Hepatocyte (in vitro differentiated cells): ENCODE data around the gene FLRT2. TPM values are rescaled to one million over a fixed set of nuclear protein-coding genes. Genes with fewer than 3 reads are reported as not detected.

Experiments used
- DNase-seq: peaks from one replicate; pipeline ENCODE4 v3.0.0-alpha.2; 2016; ENCODE audit warnings: low spot score
- H2AFZ ChIP-seq: fragments of 200-600 bp; sonication (generic); 2 replicates; pipeline ENCODE4 v1.6.0; 2016; ENCODE audit warnings: antibody characterized with exemption, mild to moderate bottlenecking
- H3K27ac ChIP-seq: fragments of 200-600 bp; sonication (generic); 2 replicates; pipeline ENCODE4 v1.5.1; 2016; ENCODE audit warnings: mild to moderate bottlenecking
- H3K27me3 ChIP-seq: fragments of 200-600 bp; sonication (generic); 2 replicates; pipeline ENCODE4 v1.6.1; 2016
- H3K36me3 ChIP-seq: fragments of 200-600 bp; sonication (generic); replicated peaks from 2 replicates; pipeline ENCODE4 v1.5.1; 2016; ENCODE audit warnings: low read depth; ENCODE audit not compliant: insufficient read depth
- H3K4me1 ChIP-seq: fragments of 200-600 bp; sonication (generic); 2 replicates; pipeline ENCODE4 v1.5.1; 2016; ENCODE audit warnings: mild to moderate bottlenecking, moderate library complexity; ENCODE audit not compliant: insufficient read depth
- H3K4me2 ChIP-seq: fragments of 200-600 bp; sonication (generic); 2 replicates; pipeline ENCODE4 v1.6.0; 2016
- H3K4me3 ChIP-seq: fragments of 200-600 bp; sonication (generic); 2 replicates; pipeline ENCODE4 v1.5.1; 2016; ENCODE audit warnings: mild to moderate bottlenecking
- H3K79me2 ChIP-seq: fragments of 200-600 bp; sonication (generic); 2 replicates; pipeline ENCODE4 v1.6.0; 2017; ENCODE audit warnings: mild to moderate bottlenecking
- H3K9me2 ChIP-seq: fragments of 200-600 bp; sonication (generic); replicated peaks from 2 replicates; pipeline ENCODE4 v1.6.0; 2017; ENCODE audit warnings: mild to moderate bottlenecking; ENCODE audit not compliant: insufficient read depth
- H3K9me3 ChIP-seq: fragments of 200-600 bp; sonication (generic); 2 replicates; pipeline ENCODE4 v1.5.1; 2016; ENCODE audit warnings: low read depth, mild to moderate bottlenecking
- H4K20me1 ChIP-seq: fragments of 200-600 bp; sonication (generic); 2 replicates; pipeline ENCODE4 v1.6.0; 2016; ENCODE audit warnings: mild to moderate bottlenecking; ENCODE audit not compliant: insufficient read depth, poor library complexity, severe bottlenecking
- CTCF ChIP-seq: fragments of 200-600 bp; sonication (generic); IDR thresholded peaks from 2 replicates; pipeline ENCODE4 v1.5.1; 2016; ENCODE audit warnings: antibody characterized with exemption, mild to moderate bottlenecking; ENCODE audit not compliant: poor library complexity
- EZH2 ChIP-seq: fragments of 200-600 bp; sonication (generic); IDR thresholded peaks from 2 replicates; pipeline ENCODE4 v1.6.1; 2016; ENCODE audit warnings: antibody characterized with exemption, mild to moderate bottlenecking, borderline replicate concordance
- EZH2phosphoT487 ChIP-seq: fragments of 200-600 bp; sonication (generic); IDR thresholded peaks from one replicate; pipeline ENCODE4 v1.6.1; 2018; ENCODE audit warnings: antibody characterized with exemption, mild to moderate bottlenecking, low read depth, moderate library complexity; ENCODE audit not compliant: unreplicated experiment, severe bottlenecking
- WGBS: methylation state at CpG from one replicate; pipeline ENCODE4 v1.1.6; 2016; ENCODE audit warnings: low lambda C conversion rate; ENCODE audit errors: missing lambda C conversion rate; 5-methylcytosine and 5-hydroxymethylcytosine counted together
- polyA plus RNA-seq: library from polyadenylated mRNA; unstranded; fragments of >200 nt; fragmentation: Nextera tagmentation; extraction: Ambion mirVana; gene quantifications from 2 replicates; pipeline ENCODE4 v1.2.1, GENCODE V29; 2016
- total RNA-seq: library from RNA; depleted of rRNA; stranded (reverse); fragments of >200 nt; gene quantifications from 2 replicates; pipeline ENCODE4 v1.2.3, GENCODE V29; 2014

FLRT2 gene
- total and polyA plus RNA-seq, 2 experiments from 2014 or later, result 32.9 to 42.3 TPM

GRCh38 chr14:85584481-85584880, 54.5 kb downstream of the FLRT2 start:
- DNase-seq, result no peak
- Histone ChIP-seq H3K27ac (no peak overlapping the region), H3K36me3 (no peaks in the 10 kb centered on the region), H3K79me2 (peaks cover 65% of the 10 kb centered on the region), H3K27me3 (no peaks in the 10 kb centered on the region), H3K4me2 (no peak overlapping the region), H3K9me2 (no peaks in the 10 kb centered on the region), H3K4me3 (no peak overlapping the region), H3K4me1 (peaks cover 12% of the 10 kb centered on the region), H4K20me1 (peaks cover 21% of the 10 kb centered on the region), H2AFZ (no peak overlapping the region), H3K9me3 (peaks cover under 1% of the 10 kb centered on the region)
- TF ChIP-seq EZH2, result no peak
- no peak for TF ChIP-seq CTCF
- TF ChIP-seq EZH2phosphoT487, result no peak
- WGBS, result 86% methylated on average over 6 of the region's 6 CpGs

- H4K20me1 ChIP-seq, result peaks cover 16% of the 10 kb centered on the region
- WGBS, result 83% methylated on average over 6 of the region's 6 CpGs
- peaks cover 12% of the 10 kb centered on the region for H3K4me1 ChIP-seq
- H3K27ac ChIP-seq, result peak overlapping the region; percentile 16
- no peaks in the 10 kb centered on the region for H3K36me3 ChIP-seq
- DNase-seq, result no peak
- H3K9me3 ChIP-seq, result peaks cover 5% of the 10 kb centered on the region
- TF ChIP-seq CTCF, result no peak
- no peak for TF ChIP-seq EZH2phosphoT487
- TF ChIP-seq EZH2, result no peak
- H3K4me3 ChIP-seq, result no peak overlapping the region
- H2AFZ ChIP-seq, result no peak overlapping the region
- no peaks in the 10 kb centered on the region for H3K9me2 ChIP-seq
- H3K79me2 ChIP-seq, result peaks cover 65% of the 10 kb centered on the region
- peak overlapping the region; percentile 31 for H3K4me2 ChIP-seq
- H3K27me3 ChIP-seq, result no peaks in the 10 kb centered on the region
Observed at GRCh38 chr14:85587151-85587711, 57.3 kb downstream of the FLRT2 start.

DNA sequence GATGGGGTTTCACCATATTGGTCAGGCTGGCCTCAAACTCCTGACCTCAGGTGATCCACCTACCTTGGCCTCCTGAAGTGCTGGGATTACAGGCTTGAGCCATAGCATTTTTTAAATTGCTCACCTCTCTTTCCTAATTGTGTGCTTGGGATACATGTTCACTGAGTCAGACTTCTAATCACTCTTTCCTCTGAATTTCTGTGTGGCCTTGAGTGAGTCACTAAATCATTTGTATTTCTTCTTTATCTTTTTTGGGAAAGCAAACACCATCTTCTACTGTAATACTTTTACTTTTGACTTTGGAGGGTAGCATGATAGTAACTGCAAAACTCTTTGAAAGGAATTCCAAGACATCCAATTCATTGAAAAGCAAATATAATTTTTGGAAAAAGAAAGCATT, 60.8 kb downstream of the FLRT2 start:
- Histone ChIP-seq H3K79me2 (peaks cover 61% of the 10 kb centered on the region), H3K4me2 (no peak overlapping the region), H3K4me3 (no peak overlapping the region), H3K4me1 (no peaks in the 10 kb centered on the region), H3K9me2 (no peaks in the 10 kb centered on the region), H3K27me3 (no peaks in the 10 kb centered on the region), H4K20me1 (peaks cover 3% of the 10 kb centered on the region), H3K27ac (no peak overlapping the region), H3K9me3 (peaks cover 5% of the 10 kb centered on the region), H2AFZ (no peak overlapping the region), H3K36me3 (no peaks in the 10 kb centered on the region)
- DNase-seq, result no peak
- TF ChIP-seq CTCF (no peak), EZH2phosphoT487 (no peak), EZH2 (no peak)

- Histone ChIP-seq H3K9me2 (no peaks in the 10 kb centered on the region), H3K4me3 (no peak overlapping the region), H2AFZ (no peak overlapping the region), H3K4me1 (no peaks in the 10 kb centered on the region), H3K36me3 (no peaks in the 10 kb centered on the region), H4K20me1 (no peaks in the 10 kb centered on the region), H3K9me3 (peaks cover 5% of the 10 kb centered on the region), H3K27me3 (no peaks in the 10 kb centered on the region), H3K79me2 (peaks cover 67% of the 10 kb centered on the region), H3K27ac (no peak overlapping the region), H3K4me2 (no peak overlapping the region)
- 92% methylated on average over 3 of the region's 3 CpGs for WGBS
- DNase-seq, result no peak
- TF ChIP-seq EZH2phosphoT487 (no peak), CTCF (no peak), EZH2 (no peak)
Observed at GRCh38 chr14:85594217-85594616, 64.3 kb downstream of the FLRT2 start.
